ENCODE results near the gene TNIP3. TPM values are rescaled to one million over a fixed set of nuclear protein-coding genes. Genes with fewer than 3 reads are reported as not detected.

Gene TNIP3
- polyA plus RNA-seq, 1 donor (not counting 4 experiments of a cell fraction or from before 2014, with no cell fraction given): 0.04 TPM

DNA sequence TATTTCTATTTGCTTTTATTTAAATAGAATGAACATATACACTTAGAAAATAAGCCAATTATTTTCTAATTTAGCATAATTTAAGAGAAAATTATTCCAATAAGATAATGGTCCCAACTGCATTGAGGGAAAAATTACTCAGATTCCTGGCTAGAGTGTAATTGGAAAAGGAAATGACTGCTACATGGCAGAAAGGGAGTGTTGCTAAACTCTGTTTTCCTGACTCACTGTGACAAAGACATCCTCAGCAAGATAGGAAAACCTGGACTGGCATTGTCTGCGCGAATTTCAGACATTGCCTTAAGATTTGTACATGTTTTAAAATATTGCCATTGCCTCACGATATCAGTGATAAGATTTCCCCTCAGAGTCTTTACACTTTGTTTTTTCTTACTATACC lies 8.2 kb downstream of the TNIP3 start:
- Histone ChIP-seq H3K9me1 (ENCODE audit: control insufficient read depth, extremely low read depth, insufficient read depth, low read length) (no peaks in the 10 kb centered on the region), H3K79me2 (ENCODE audit: control insufficient read depth, insufficient read depth, low read length) (no peaks in the 10 kb centered on the region), H3K27me3 (ENCODE audit: control insufficient read depth, extremely low read depth, insufficient read depth, low read length) (no peaks in the 10 kb centered on the region), H4K20me1 (ENCODE audit: control insufficient read depth, extremely low read depth, insufficient read depth, low read length) (no peaks in the 10 kb centered on the region), H3K4me1 (ENCODE audit: control insufficient read depth, extremely low read depth, insufficient read depth, low read length) (peaks cover 4% of the 10 kb centered on the region), H3K36me3 (ENCODE audit: control insufficient read depth in 2 of 2, extremely low read depth in 1 of 2, insufficient read depth in 2 of 2, low read length in 2 of 2) (no peaks in the 10 kb centered on the region), H2AFZ (ENCODE audit: control insufficient read depth, low read length) (peak overlapping the region; percentile 61), H3K27ac (ENCODE audit: control insufficient read depth, insufficient read depth, low read length) (no peak overlapping the region), H3K9ac (ENCODE audit: control insufficient read depth, extremely low read depth, insufficient read depth, low read length) (no peak overlapping the region), H3K9me3 (ENCODE audit: control insufficient read depth, low read depth, low read length) (no peaks in the 10 kb centered on the region), H3K4me3 (ENCODE audit: control insufficient read depth in 2 of 3, extremely low read depth in 1 of 3, insufficient read depth in 2 of 3, low read depth in 1 of 3, low read length in 3 of 3) (peak overlapping the region in 2 of 3 experiments; percentile 12 to 14), H3K4me2 (ENCODE audit: control insufficient read depth, extremely low read depth, insufficient read depth, low read depth, low read length) (peak overlapping the region; percentile 91)
- DNase-seq (ENCODE audit: low read depth, low spot score) (no peak), FAIRE-seq (peak; percentile 66)
- no peak for TF ChIP-seq EZH2 (IDR thresholded peaks at IDR 0.05; ENCODE audit: low read length)
- TF ChIP-seq, protein P1, sequence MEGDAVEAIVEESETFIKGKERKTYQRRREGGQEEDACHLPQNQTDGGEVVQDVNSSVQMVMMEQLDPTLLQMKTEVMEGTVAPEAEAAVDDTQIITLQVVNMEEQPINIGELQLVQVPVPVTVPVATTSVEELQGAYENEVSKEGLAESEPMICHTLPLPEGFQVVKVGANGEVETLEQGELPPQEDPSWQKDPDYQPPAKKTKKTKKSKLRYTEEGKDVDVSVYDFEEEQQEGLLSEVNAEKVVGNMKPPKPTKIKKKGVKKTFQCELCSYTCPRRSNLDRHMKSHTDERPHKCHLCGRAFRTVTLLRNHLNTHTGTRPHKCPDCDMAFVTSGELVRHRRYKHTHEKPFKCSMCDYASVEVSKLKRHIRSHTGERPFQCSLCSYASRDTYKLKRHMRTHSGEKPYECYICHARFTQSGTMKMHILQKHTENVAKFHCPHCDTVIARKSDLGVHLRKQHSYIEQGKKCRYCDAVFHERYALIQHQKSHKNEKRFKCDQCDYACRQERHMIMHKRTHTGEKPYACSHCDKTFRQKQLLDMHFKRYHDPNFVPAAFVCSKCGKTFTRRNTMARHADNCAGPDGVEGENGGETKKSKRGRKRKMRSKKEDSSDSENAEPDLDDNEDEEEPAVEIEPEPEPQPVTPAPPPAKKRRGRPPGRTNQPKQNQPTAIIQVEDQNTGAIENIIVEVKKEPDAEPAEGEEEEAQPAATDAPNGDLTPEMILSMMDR (optimal IDR thresholded peaks at IDR 0.05 in 1 of 3, IDR thresholded peaks at IDR 0.05 in 1 of 3, conservative IDR thresholded peaks at IDR 0.05 in 1 of 3; ENCODE audit: extremely low read depth in 1 of 3, insufficient read depth in 2 of 3, low read length in 3 of 3): no peak
- dilution Hi-C loops (cut with MboI; ENCODE audit: extremely low pct_ligation_motif_present, low sequenced_read_pairs): no loop called here

DNA sequence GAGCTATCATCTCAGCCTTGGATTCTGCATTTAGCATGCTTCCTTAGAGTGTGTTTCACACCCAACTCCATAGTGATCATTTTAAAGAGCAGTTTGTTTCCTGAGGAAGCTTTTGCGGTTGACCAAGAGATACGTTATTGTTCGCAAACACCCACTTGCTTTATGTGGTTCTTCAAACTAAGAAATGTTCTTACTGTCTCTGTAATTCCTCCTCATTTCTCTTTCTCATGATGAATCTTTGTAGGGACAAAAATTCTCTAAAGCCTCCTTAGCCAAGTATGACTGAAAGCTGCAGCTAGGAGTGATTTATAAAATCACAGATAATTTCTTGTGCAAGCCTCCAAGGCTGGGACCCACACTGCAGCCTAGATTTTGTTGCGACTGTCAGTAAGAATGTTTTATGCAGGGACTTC lies 10.0 kb downstream of the TNIP3 start:
- no peaks in the 10 kb centered on the region for H3K36me3 ChIP-seq (ENCODE audit: control insufficient read depth in 2 of 2, extremely low read depth in 1 of 2, insufficient read depth in 2 of 2, low read length in 2 of 2)
- no peak overlapping the region for H3K4me3 ChIP-seq (ENCODE audit: control insufficient read depth in 2 of 3, extremely low read depth in 1 of 3, insufficient read depth in 2 of 3, low read depth in 1 of 3, low read length in 3 of 3)
- H3K27ac ChIP-seq (ENCODE audit: control insufficient read depth, insufficient read depth, low read length): no peak overlapping the region
- no peak overlapping the region for H3K4me2 ChIP-seq (ENCODE audit: control insufficient read depth, extremely low read depth, insufficient read depth, low read depth, low read length)
- no peaks in the 10 kb centered on the region for H4K20me1 ChIP-seq (ENCODE audit: control insufficient read depth, extremely low read depth, insufficient read depth, low read length)
- no peaks in the 10 kb centered on the region for H3K79me2 ChIP-seq (ENCODE audit: control insufficient read depth, insufficient read depth, low read length)
- no peak for TF ChIP-seq EZH2 (IDR thresholded peaks at IDR 0.05; ENCODE audit: low read length)
- TF ChIP-seq, protein P1 (optimal IDR thresholded peaks at IDR 0.05 in 1 of 3, IDR thresholded peaks at IDR 0.05 in 1 of 3, conservative IDR thresholded peaks at IDR 0.05 in 1 of 3; ENCODE audit: extremely low read depth in 1 of 3, insufficient read depth in 2 of 3, low read length in 3 of 3): no peak
- dilution Hi-C loops (cut with MboI; ENCODE audit: extremely low pct_ligation_motif_present, low sequenced_read_pairs): no loop called here
- FAIRE-seq: no peak
- H3K4me1 ChIP-seq (ENCODE audit: control insufficient read depth, extremely low read depth, insufficient read depth, low read length): peaks cover 4% of the 10 kb centered on the region
- H3K9ac ChIP-seq (ENCODE audit: control insufficient read depth, extremely low read depth, insufficient read depth, low read length): no peak overlapping the region
- DNase-seq (ENCODE audit: low read depth, low spot score): no peak
- H3K9me1 ChIP-seq (ENCODE audit: control insufficient read depth, extremely low read depth, insufficient read depth, low read length): no peaks in the 10 kb centered on the region
- H3K9me3 ChIP-seq (ENCODE audit: control insufficient read depth, low read depth, low read length): no peaks in the 10 kb centered on the region
- H3K27me3 ChIP-seq (ENCODE audit: control insufficient read depth, extremely low read depth, insufficient read depth, low read length): no peaks in the 10 kb centered on the region
- H2AFZ ChIP-seq (ENCODE audit: control insufficient read depth, low read length): no peak overlapping the region

Data from keratinocyte (primary cell).